WTC11 (cell line): ENCODE results near the gene LYPD6. TPM values are rescaled to one million over a fixed set of nuclear protein-coding genes. Genes with fewer than 3 reads are reported as not detected.
"Not testable (repeated sequence)": the region's sequence is repeated elsewhere in the genome, so short reads cannot be mapped to it uniquely, and the experiment has no call there.

Experiments
- ATAC-seq: fragments of 200-7000 bp; cut with Tn5 transposase; 2 replicates; pipeline ENCODE4 v1.10.0; 2021; ENCODE audit warnings: mild to moderate bottlenecking, moderate library complexity
- CTCF ChIA-PET: fragments of 300-600 bp; sonication (Branson Sonifier 250); formaldehyde crosslinking; loops from one replicate; lab custom pipeline; 2021; ENCODE audit warnings: antibody characterized with exemption; lab: Charles Lee
- POLR2A ChIA-PET: fragments of 350-600 bp; sonication (Branson Sonifier 250); formaldehyde crosslinking; loops from one replicate; lab custom pipeline; 2021; ENCODE audit warnings: antibody characterized with exemption; lab: Charles Lee
- DNase-seq: peaks from one replicate; pipeline ENCODE4 v3.0.0; 2021; ENCODE audit warnings: low spot score
- H3K27ac Mint-ChIP-seq: 2 replicates; pipeline ENCODE4 v1.8.0; 2021; ENCODE audit warnings: mixed read lengths
- H3K27me3 Mint-ChIP-seq: 2 replicates; pipeline ENCODE4 v1.8.0; 2021; ENCODE audit warnings: low read depth, mild to moderate bottlenecking, moderate library complexity, mixed read lengths
- H3K36me3 Mint-ChIP-seq: 2 replicates; pipeline ENCODE4 v1.8.0; 2021; ENCODE audit warnings: mixed read lengths
- H3K4me1 Mint-ChIP-seq: 2 replicates; pipeline ENCODE4 v1.8.0; 2022; ENCODE audit warnings: mixed read lengths
- H3K4me3 Mint-ChIP-seq: 2 replicates; pipeline ENCODE4 v1.8.0; 2021; ENCODE audit warnings: mild to moderate bottlenecking, moderate library complexity, mixed read lengths
- H3K9me3 Mint-ChIP-seq: 2 replicates; pipeline ENCODE4 v1.8.0; 2021; ENCODE audit warnings: mixed read lengths
- ELF4 ChIP-seq: sonication (generic); formaldehyde crosslinking; IDR thresholded peaks from 2 replicates; pipeline ENCODE4 v1.8.1; 2022; ENCODE audit warnings: low read depth, mild to moderate bottlenecking, moderate library complexity, missing genetic modification reagents
- ERG ChIP-seq: fragments of 250-450 bp; sonication (Bioruptor Pico); IDR thresholded peaks from 2 replicates; pipeline ENCODE4 v1.8.0; 2021; ENCODE audit warnings: mild to moderate bottlenecking
- FOXK1 ChIP-seq: sonication (generic); formaldehyde crosslinking; IDR thresholded peaks from 2 replicates; pipeline ENCODE4 v1.8.0; 2022; ENCODE audit warnings: mild to moderate bottlenecking, moderate library complexity, missing genetic modification reagents
- SP1 ChIP-seq: sonication (generic); formaldehyde crosslinking; conservative IDR thresholded peaks from 2 replicates; pipeline ENCODE4 v1.8.1; 2022; ENCODE audit warnings: missing genetic modification reagents
- ZNF425 ChIP-seq: fragments of 250-450 bp; sonication (Bioruptor Pico); conservative IDR thresholded peaks from 2 replicates; pipeline ENCODE4 v1.9.0; 2021; ENCODE audit warnings: mild to moderate bottlenecking
- total RNA-seq: library from RNA; stranded (reverse); gene quantifications from 3 replicates; pipeline ENCODE4 v1.2.3, GENCODE V29; 2021
- TF ChIP-seq, protein P1 (sequence below): sonication (generic); formaldehyde crosslinking; IDR thresholded peaks from 2 replicates; pipeline ENCODE4 v1.8.1; 2023; ENCODE audit warnings: mild to moderate bottlenecking, missing genetic modification reagents
- TF ChIP-seq, protein P2 (sequence below): fragments of 250-450 bp; sonication (Bioruptor Pico); IDR thresholded peaks from 2 replicates; pipeline ENCODE4 v1.9.0; 2021; ENCODE audit warnings: mild to moderate bottlenecking
- TF ChIP-seq, protein P3 (sequence below): sonication (generic); formaldehyde crosslinking; conservative IDR thresholded peaks from 2 replicates; pipeline ENCODE4 v1.8.1; 2022; ENCODE audit warnings: mild to moderate bottlenecking, missing genetic modification reagents
- TF ChIP-seq, protein P4 (sequence below): sonication (generic); formaldehyde crosslinking; IDR thresholded peaks from 2 replicates; pipeline ENCODE4 v1.8.0; 2023; ENCODE audit warnings: mild to moderate bottlenecking, missing genetic modification reagents
- TF ChIP-seq, protein P5 (sequence below): sonication (generic); formaldehyde crosslinking; IDR thresholded peaks from 2 replicates; pipeline ENCODE4 v1.8.0; 2022; ENCODE audit warnings: mild to moderate bottlenecking, missing genetic modification reagents

LYPD6 gene
- total RNA-seq, 1 experiment from 2014 or later, result 4.8 TPM

DNA sequence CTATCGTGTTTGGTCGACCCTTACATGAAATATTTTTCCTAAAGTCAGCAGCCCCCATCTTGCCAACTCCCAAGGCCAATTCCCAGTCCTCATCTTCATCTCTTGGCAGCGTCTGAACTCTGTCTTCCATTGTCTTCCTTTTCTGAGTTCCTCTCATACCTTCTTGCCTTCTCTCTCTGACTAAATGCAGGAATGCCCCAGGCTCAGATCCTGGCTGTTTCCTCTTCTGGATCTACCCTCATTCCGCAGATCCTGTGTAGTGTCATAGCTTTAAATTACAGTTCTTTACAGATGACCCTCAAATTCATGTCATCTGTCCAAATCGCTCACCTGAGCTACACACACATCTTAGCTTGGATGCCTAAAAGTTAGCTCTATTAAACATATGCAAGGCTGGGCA is 162.5 kb downstream of the LYPD6 start (continued):
- TF ChIP-seq, protein P1, sequence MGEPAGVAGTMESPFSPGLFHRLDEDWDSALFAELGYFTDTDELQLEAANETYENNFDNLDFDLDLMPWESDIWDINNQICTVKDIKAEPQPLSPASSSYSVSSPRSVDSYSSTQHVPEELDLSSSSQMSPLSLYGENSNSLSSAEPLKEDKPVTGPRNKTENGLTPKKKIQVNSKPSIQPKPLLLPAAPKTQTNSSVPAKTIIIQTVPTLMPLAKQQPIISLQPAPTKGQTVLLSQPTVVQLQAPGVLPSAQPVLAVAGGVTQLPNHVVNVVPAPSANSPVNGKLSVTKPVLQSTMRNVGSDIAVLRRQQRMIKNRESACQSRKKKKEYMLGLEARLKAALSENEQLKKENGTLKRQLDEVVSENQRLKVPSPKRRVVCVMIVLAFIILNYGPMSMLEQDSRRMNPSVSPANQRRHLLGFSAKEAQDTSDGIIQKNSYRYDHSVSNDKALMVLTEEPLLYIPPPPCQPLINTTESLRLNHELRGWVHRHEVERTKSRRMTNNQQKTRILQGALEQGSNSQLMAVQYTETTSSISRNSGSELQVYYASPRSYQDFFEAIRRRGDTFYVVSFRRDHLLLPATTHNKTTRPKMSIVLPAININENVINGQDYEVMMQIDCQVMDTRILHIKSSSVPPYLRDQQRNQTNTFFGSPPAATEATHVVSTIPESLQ (CRISPR knock-in tag), result no peak
- TF ChIP-seq, protein P2, sequence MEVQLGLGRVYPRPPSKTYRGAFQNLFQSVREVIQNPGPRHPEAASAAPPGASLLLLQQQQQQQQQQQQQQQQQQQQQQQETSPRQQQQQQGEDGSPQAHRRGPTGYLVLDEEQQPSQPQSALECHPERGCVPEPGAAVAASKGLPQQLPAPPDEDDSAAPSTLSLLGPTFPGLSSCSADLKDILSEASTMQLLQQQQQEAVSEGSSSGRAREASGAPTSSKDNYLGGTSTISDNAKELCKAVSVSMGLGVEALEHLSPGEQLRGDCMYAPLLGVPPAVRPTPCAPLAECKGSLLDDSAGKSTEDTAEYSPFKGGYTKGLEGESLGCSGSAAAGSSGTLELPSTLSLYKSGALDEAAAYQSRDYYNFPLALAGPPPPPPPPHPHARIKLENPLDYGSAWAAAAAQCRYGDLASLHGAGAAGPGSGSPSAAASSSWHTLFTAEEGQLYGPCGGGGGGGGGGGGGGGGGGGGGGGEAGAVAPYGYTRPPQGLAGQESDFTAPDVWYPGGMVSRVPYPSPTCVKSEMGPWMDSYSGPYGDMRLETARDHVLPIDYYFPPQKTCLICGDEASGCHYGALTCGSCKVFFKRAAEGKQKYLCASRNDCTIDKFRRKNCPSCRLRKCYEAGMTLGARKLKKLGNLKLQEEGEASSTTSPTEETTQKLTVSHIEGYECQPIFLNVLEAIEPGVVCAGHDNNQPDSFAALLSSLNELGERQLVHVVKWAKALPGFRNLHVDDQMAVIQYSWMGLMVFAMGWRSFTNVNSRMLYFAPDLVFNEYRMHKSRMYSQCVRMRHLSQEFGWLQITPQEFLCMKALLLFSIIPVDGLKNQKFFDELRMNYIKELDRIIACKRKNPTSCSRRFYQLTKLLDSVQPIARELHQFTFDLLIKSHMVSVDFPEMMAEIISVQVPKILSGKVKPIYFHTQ (CRISPR knock-in tag), result no peak
- TF ChIP-seq ELF4 (no peak), ZNF425 (CRISPR knock-in tag) (no peak), ERG (CRISPR knock-in tag) (no peak)
- TF ChIP-seq, protein P3, sequence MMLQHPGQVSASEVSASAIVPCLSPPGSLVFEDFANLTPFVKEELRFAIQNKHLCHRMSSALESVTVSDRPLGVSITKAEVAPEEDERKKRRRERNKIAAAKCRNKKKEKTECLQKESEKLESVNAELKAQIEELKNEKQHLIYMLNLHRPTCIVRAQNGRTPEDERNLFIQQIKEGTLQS (CRISPR knock-in tag), result no peak

DNA sequence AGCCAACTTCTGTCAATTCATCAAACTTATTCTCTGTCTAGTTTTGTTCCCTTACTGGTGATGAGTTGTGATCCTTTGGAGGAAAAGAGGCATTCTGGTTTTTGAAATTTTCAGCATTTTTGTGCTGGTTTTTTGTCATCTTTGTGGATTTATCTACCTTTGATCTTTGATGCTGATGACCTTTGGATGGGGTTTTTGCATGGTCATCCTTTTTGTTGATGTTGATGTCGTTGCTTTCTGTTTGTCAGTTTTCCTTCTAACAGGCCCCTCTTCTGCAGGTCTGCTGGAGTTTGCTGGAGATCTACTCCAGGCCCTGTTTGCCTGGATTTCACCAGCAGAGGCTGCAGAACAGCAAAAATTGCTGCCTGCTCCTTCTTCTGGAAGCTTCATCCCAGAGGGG is 168.8 kb downstream of the LYPD6 start:
- peaks cover 26% of the 10 kb centered on the region for H3K9me3 Mint-ChIP-seq
- CTCF ChIA-PET, H3K4me1 Mint-ChIP-seq, H3K36me3 Mint-ChIP-seq, H3K27ac Mint-ChIP-seq, H3K4me3 Mint-ChIP-seq, ATAC-seq, POLR2A ChIA-PET, DNase-seq, H3K27me3 Mint-ChIP-seq: not testable (repeated sequence)

DNA sequence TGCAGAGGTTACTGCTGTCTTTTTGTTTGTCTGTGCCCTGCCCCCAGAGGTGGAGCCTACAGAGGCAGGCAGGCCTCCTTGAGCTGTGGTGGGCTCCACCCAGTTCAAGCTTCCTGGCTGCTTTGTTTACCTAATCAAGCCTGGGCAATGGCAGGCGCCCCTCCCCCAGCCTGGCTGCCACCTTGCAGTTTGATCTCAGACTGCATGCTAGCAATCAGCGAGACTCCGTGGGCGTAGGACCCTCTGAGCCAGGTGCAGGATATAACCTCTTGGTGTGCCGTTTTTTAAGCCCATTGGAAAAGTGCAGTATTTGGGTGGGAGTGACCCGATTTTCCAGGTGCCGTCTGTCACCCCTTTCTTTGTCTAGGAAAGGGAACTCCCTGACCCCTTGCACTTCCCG is 176.4 kb downstream of the LYPD6 start:
- ATAC-seq, H3K4me3 Mint-ChIP-seq, H3K27ac Mint-ChIP-seq, H3K27me3 Mint-ChIP-seq, POLR2A ChIA-PET, CTCF ChIA-PET: not testable (repeated sequence)
- Mint-ChIP-seq H3K36me3 (peaks cover 19% of the 10 kb centered on the region), H3K4me1 (peaks cover 16% of the 10 kb centered on the region), H3K9me3 (peaks cover 20% of the 10 kb centered on the region)
- TF ChIP-seq, protein P4, sequence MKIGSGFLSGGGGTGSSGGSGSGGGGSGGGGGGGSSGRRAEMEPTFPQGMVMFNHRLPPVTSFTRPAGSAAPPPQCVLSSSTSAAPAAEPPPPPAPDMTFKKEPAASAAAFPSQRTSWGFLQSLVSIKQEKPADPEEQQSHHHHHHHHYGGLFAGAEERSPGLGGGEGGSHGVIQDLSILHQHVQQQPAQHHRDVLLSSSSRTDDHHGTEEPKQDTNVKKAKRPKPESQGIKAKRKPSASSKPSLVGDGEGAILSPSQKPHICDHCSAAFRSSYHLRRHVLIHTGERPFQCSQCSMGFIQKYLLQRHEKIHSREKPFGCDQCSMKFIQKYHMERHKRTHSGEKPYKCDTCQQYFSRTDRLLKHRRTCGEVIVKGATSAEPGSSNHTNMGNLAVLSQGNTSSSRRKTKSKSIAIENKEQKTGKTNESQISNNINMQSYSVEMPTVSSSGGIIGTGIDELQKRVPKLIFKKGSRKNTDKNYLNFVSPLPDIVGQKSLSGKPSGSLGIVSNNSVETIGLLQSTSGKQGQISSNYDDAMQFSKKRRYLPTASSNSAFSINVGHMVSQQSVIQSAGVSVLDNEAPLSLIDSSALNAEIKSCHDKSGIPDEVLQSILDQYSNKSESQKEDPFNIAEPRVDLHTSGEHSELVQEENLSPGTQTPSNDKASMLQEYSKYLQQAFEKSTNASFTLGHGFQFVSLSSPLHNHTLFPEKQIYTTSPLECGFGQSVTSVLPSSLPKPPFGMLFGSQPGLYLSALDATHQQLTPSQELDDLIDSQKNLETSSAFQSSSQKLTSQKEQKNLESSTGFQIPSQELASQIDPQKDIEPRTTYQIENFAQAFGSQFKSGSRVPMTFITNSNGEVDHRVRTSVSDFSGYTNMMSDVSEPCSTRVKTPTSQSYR (CRISPR knock-in tag), result peak; percentile 64; the same call in 1 of the 2 replicates
- TF ChIP-seq, protein P5, sequence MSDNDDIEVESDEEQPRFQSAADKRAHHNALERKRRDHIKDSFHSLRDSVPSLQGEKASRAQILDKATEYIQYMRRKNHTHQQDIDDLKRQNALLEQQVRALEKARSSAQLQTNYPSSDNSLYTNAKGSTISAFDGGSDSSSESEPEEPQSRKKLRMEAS (CRISPR knock-in tag), result 0 out of 2 replicates have a peak, but pooled peaks have one; percentile 22
- TF ChIP-seq SP1 (CRISPR knock-in tag) (0 out of 2 replicates have a peak, but pooled peaks have one; percentile 30), FOXK1 (CRISPR knock-in tag) (peak; percentile 58; the same call in 1 of the 2 replicates)
- DNase-seq, result peak; percentile 36
